ENCODE results near the gene FLNC. TPM values are rescaled to one million over a fixed set of nuclear protein-coding genes. Genes with fewer than 3 reads are reported as not detected.

Gene FLNC
- total RNA-seq, 2 experiments from 2014 or later = not detected

- no peak for ATAC-seq
- DNase-seq = no peak
- Mint-ChIP-seq H3K36me3 (no peaks in the 10 kb centered on the region), H3K4me3 (no peak overlapping the region), H3K27ac (no peak overlapping the region), H3K27me3 (peaks cover 5% of the 10 kb centered on the region), H3K9me3 (ENCODE audit: low read depth) (no peaks in the 10 kb centered on the region), H3K4me1 (peaks cover 33% of the 10 kb centered on the region)
- CTCF ChIA-PET = interaction anchor here (0.7 to 8.5 kb wide), 7 partner anchors 11 to 272 kb away, joined by 3 to 107 read pairs (median 5); partner anchors contain the start of gene ATP6V1F
These were observed 50.7 kb downstream of the FLNC start for GRCh38 chr7:128880791-128881457.

- Mint-ChIP-seq H3K9me3 (ENCODE audit: low read depth) (no peaks in the 10 kb centered on the region), H3K27me3 (peaks cover 5% of the 10 kb centered on the region)
- no peak for ATAC-seq
These were observed 51.4 kb downstream of the FLNC start for GRCh38 chr7:128881458-128882125.

GRCh38 chr7:128882134-128882533 lies 51.9 kb downstream of the FLNC start:
- Mint-ChIP-seq H3K27me3 (peaks cover 5% of the 10 kb centered on the region), H3K27ac (no peak overlapping the region), H3K9me3 (ENCODE audit: low read depth) (no peaks in the 10 kb centered on the region), H3K4me1 (peaks cover 33% of the 10 kb centered on the region), H3K36me3 (no peaks in the 10 kb centered on the region), H3K4me3 (no peak overlapping the region)
- no peak for DNase-seq
- CTCF ChIA-PET = interaction anchor here (0.6 to 8.5 kb wide), 7 partner anchors 12 to 339 kb away, joined by 3 to 107 read pairs (median 16); partner anchors contain the start of genes ATP6V1F and CCDC136
- ATAC-seq = no peak

More at GRCh38 chr7:128881458-128882125, 51.4 kb downstream of the FLNC start:
- CTCF ChIA-PET = interaction anchor here (0.6 to 8.5 kb wide), 9 partner anchors 12 to 340 kb away, joined by 3 to 107 read pairs (median 4); partner anchors contain the start of genes ATP6V1F and CCDC136
- no peak for DNase-seq
- Mint-ChIP-seq H3K27ac (no peak overlapping the region), H3K4me3 (no peak overlapping the region), H3K36me3 (no peaks in the 10 kb centered on the region), H3K4me1 (peaks cover 33% of the 10 kb centered on the region)

GRCh38 chr7:128883622-128884448 lies 53.6 kb downstream of the FLNC start:
- ATAC-seq = peak; percentile 81
- H3K36me3 Mint-ChIP-seq = no peaks in the 10 kb centered on the region
- peak overlapping the region; percentile 2 for H3K4me3 Mint-ChIP-seq

GRCh38 chr7:128884561-128885369 lies 54.6 kb downstream of the FLNC start:
- CTCF ChIA-PET = interaction anchor here (1.2 to 8.5 kb wide), 18 partner anchors 10 to 458 kb away, joined by 4 to 107 read pairs (median 10); partner anchors contain the start of genes ATP6V1F and CCDC136
- H3K27me3 Mint-ChIP-seq = peaks cover 12% of the 10 kb centered on the region
- DNase-seq (no peak), ATAC-seq (no peak)
- H3K36me3 Mint-ChIP-seq = no peaks in the 10 kb centered on the region
- no peak overlapping the region for H3K4me3 Mint-ChIP-seq
- peaks cover 20% of the 10 kb centered on the region for H3K4me1 Mint-ChIP-seq
- H3K27ac Mint-ChIP-seq = peak overlapping the region; percentile 80
- H3K9me3 Mint-ChIP-seq (ENCODE audit: low read depth) = no peaks in the 10 kb centered on the region

More at GRCh38 chr7:128883622-128884448, 53.6 kb downstream of the FLNC start:
- peaks cover 20% of the 10 kb centered on the region for H3K4me1 Mint-ChIP-seq
- peak overlapping the region; percentile 80 for H3K27ac Mint-ChIP-seq
- CTCF ChIA-PET = interaction anchor here (0.6 to 8.5 kb wide), 46 partner anchors 9 to 540 kb away, joined by 3 to 107 read pairs (median 4); partner anchors contain the start of genes ATP6V1F, CALU, CCDC136 and HILPDA
- peaks cover 5% of the 10 kb centered on the region for H3K27me3 Mint-ChIP-seq
- DNase-seq = peak; percentile 91
- H3K9me3 Mint-ChIP-seq (ENCODE audit: low read depth) = no peaks in the 10 kb centered on the region

- ATAC-seq (no peak), DNase-seq (no peak)
- Mint-ChIP-seq H3K4me3 (no peak overlapping the region), H3K27ac (no peak overlapping the region), H3K4me1 (peaks cover 20% of the 10 kb centered on the region), H3K36me3 (no peaks in the 10 kb centered on the region), H3K27me3 (peaks cover 17% of the 10 kb centered on the region), H3K9me3 (ENCODE audit: low read depth) (no peaks in the 10 kb centered on the region)
- CTCF ChIA-PET = interaction anchor here (1.2 to 8.5 kb wide), 4 partner anchors 24 to 459 kb away, joined by 4 to 107 read pairs (median 28); partner anchors contain the start of gene ATP6V1F
These were observed 55.4 kb downstream of the FLNC start for GRCh38 chr7:128885370-128886187.

- Mint-ChIP-seq H3K4me1 (peaks cover 20% of the 10 kb centered on the region), H3K9me3 (ENCODE audit: low read depth) (no peaks in the 10 kb centered on the region), H3K27ac (no peak overlapping the region), H3K27me3 (peaks cover 15% of the 10 kb centered on the region), H3K36me3 (no peaks in the 10 kb centered on the region), H3K4me3 (no peak overlapping the region)
- CTCF ChIA-PET = interaction anchor here (1.0 to 5.0 kb wide), 3 partner anchors 19 to 460 kb away, joined by 4 to 34 read pairs (median 22); no protein-coding TSS in a partner anchor
- ATAC-seq (no peak), DNase-seq (no peak)
These were observed 56.4 kb downstream of the FLNC start for GRCh38 chr7:128886391-128887168.

GRCh38 chr7:128887169-128888038 lies 57.2 kb downstream of the FLNC start:
- CTCF ChIA-PET = interaction anchor here (1.0 to 5.0 kb wide), 3 partner anchors 20 to 461 kb away, joined by 4 to 34 read pairs (median 22); no protein-coding TSS in a partner anchor

GRCh38 chr7:128888039-128888755 lies 58.0 kb downstream of the FLNC start:
- no peaks in the 10 kb centered on the region for H3K36me3 Mint-ChIP-seq

More at GRCh38 chr7:128887169-128888038, 57.2 kb downstream of the FLNC start:
- ATAC-seq = no peak
- H3K36me3 Mint-ChIP-seq = no peaks in the 10 kb centered on the region
- no peaks in the 10 kb centered on the region for H3K9me3 Mint-ChIP-seq (ENCODE audit: low read depth)
- H3K27me3 Mint-ChIP-seq = peaks cover 19% of the 10 kb centered on the region
- H3K4me3 Mint-ChIP-seq = no peak overlapping the region
- H3K27ac Mint-ChIP-seq = no peak overlapping the region
- DNase-seq = no peak
- H3K4me1 Mint-ChIP-seq = peaks cover 20% of the 10 kb centered on the region

GRCh38 chr7:128888756-128889095 lies 58.5 kb downstream of the FLNC start:
- H3K36me3 Mint-ChIP-seq = no peaks in the 10 kb centered on the region
- peaks cover 13% of the 10 kb centered on the region for H3K4me1 Mint-ChIP-seq
- no peak overlapping the region for H3K4me3 Mint-ChIP-seq
- no peaks in the 10 kb centered on the region for H3K9me3 Mint-ChIP-seq (ENCODE audit: low read depth)
- peaks cover 19% of the 10 kb centered on the region for H3K27me3 Mint-ChIP-seq
- DNase-seq (no peak), ATAC-seq (no peak)
- H3K27ac Mint-ChIP-seq = no peak overlapping the region
- CTCF ChIA-PET = interaction anchor here (1.1 kb wide), 1 partner anchor 26 kb away, joined by 3 read pairs; the partner anchor contains the start of gene ATP6V1F

More at GRCh38 chr7:128888039-128888755, 58.0 kb downstream of the FLNC start:
- Mint-ChIP-seq H3K4me1 (peaks cover 18% of the 10 kb centered on the region), H3K27me3 (peaks cover 19% of the 10 kb centered on the region), H3K4me3 (no peak overlapping the region), H3K9me3 (ENCODE audit: low read depth) (no peaks in the 10 kb centered on the region), H3K27ac (no peak overlapping the region)
- CTCF ChIA-PET = interaction anchor here (5.0 kb wide), 1 partner anchor 202 kb away, joined by 34 read pairs; no protein-coding TSS in a partner anchor
- ATAC-seq (no peak), DNase-seq (no peak)

All from activated CD8-positive, alpha-beta memory T cell treated with anti-CD3 and anti-CD28 coated beads, Interleukin-2, amount 10 ng/mL, durations not matched to agents 7 days and 5 days (primary cell).